DOHH2 (cell line): Measurements from ENCODE around the gene PRSS8.
"Not testable (repeated sequence)": the region's sequence is repeated elsewhere in the genome, so short reads cannot be mapped to it uniquely, and the experiment has no call there.

ENCODE experiments used
- H3F3A ChIP-seq: fragments of 200-600 bp; sonication (generic), shearing (Covaris generic); 2 replicates; pipeline ENCODE4 v1.6.0; 2016; ENCODE audit warnings: antibody characterized with exemption, mild to moderate bottlenecking; ENCODE audit not compliant: control insufficient read depth, insufficient read depth
- H3K27ac ChIP-seq: fragments of 200-600 bp; sonication (generic); 2 replicates; pipeline ENCODE4 v1.5.1; 2014; ENCODE audit warnings: low read depth, mild to moderate bottlenecking, low read length, moderate library complexity
- H3K27me3 ChIP-seq: fragments of 200-600 bp; sonication (generic); 2 replicates; pipeline ENCODE4 v1.6.1; 2014; ENCODE audit warnings: mild to moderate bottlenecking, low read length, mixed read lengths; ENCODE audit not compliant: control insufficient read depth
- H3K36me3 ChIP-seq: fragments of 200-600 bp; sonication (generic); 2 replicates; pipeline ENCODE4 v1.6.1; 2014; ENCODE audit warnings: mild to moderate bottlenecking, low read length, moderate library complexity, mixed read lengths; ENCODE audit not compliant: control insufficient read depth
- H3K4me1 ChIP-seq: fragments of 200-600 bp; sonication (generic); 2 replicates; pipeline ENCODE4 v1.6.1; 2014; ENCODE audit warnings: mild to moderate bottlenecking, low read length, mixed read lengths; ENCODE audit not compliant: control insufficient read depth
- H3K4me2 ChIP-seq: fragments of 200-600 bp; sonication (generic); 2 replicates; pipeline ENCODE4 v1.6.0; 2014; ENCODE audit warnings: mild to moderate bottlenecking, low read length, moderate library complexity
- H3K4me3 ChIP-seq: fragments of 200-600 bp; sonication (generic); 2 replicates; pipeline ENCODE4 v1.5.1; 2014; ENCODE audit warnings: mild to moderate bottlenecking, low read length, mixed read lengths
- H3K79me2 ChIP-seq: fragments of 200-600 bp; sonication (generic); 2 replicates; pipeline ENCODE4 v1.6.1; 2014; ENCODE audit warnings: mild to moderate bottlenecking, low read length, mixed read lengths; ENCODE audit not compliant: control insufficient read depth
- H3K9me2 ChIP-seq: fragments of 200-600 bp; sonication (generic); replicated peaks from 2 replicates; pipeline ENCODE4 v1.6.1; 2014; ENCODE audit warnings: mild to moderate bottlenecking, low read length, mixed read lengths; ENCODE audit not compliant: control insufficient read depth
- H3K9me3 ChIP-seq: fragments of 200-600 bp; sonication (generic); 2 replicates; pipeline ENCODE4 v1.6.1; 2014; ENCODE audit warnings: antibody characterized with exemption, low read length, mixed read lengths; ENCODE audit not compliant: control insufficient read depth, insufficient read depth
- H4K20me1 ChIP-seq: fragments of 200-600 bp; sonication (generic); 2 replicates; pipeline ENCODE4 v1.6.0; 2014; ENCODE audit warnings: low read depth, mild to moderate bottlenecking, antibody characterized with exemption, low read length, moderate library complexity; ENCODE audit not compliant: control insufficient read depth, insufficient read depth
- EZH2phosphoT487 ChIP-seq: fragments of 200-600 bp; sonication (generic); IDR thresholded peaks from 2 replicates; pipeline ENCODE4 v1.6.1; 2017; ENCODE audit warnings: borderline replicate concordance, mild to moderate bottlenecking, antibody characterized with exemption, low read length, moderate library complexity, mixed read lengths
- TF ChIP-seq, protein P1 (sequence below): fragments of 200-600 bp; sonication (generic); IDR thresholded peaks from one replicate; pipeline ENCODE4 v1.5.1; 2014; ENCODE audit warnings: antibody characterized with exemption, mild to moderate bottlenecking, low read depth, low read length; ENCODE audit not compliant: poor library complexity, severe bottlenecking

PRSS8 gene

DNA sequence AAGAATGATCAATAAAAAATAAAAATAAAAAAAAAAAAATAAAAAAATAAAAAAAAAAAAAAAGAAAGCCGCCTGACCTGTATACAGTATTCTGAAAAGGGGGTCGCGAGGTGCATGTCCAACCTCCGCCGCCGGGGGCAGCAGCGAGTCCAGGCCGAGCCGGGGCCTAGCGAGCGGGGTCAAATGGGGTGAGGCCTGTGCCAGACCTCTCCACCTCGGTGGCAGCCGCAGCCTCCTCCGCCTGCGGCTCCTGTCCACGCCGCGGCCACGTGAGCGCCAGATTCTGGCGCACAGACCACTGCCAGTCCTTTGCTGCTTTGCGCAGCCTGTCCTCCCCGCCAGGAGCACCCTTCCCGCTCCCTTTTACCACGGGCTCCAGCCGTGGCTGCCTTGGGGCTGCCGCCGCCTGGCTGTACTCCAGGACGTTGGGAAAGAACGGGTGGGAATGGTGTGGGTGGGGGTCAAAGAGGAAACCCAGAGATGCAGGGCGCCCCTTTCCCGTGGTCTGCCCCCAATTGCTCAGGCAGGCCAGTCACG is 29.8 kb downstream of the PRSS8 start:
- Histone ChIP-seq H3K9me2 (no peaks in the 10 kb centered on the region), H4K20me1 (no peaks in the 10 kb centered on the region), H3K9me3 (no peaks in the 10 kb centered on the region), H3K36me3 (peaks cover 16% of the 10 kb centered on the region), H3K4me3 (peak overlapping the region; percentile 47), H3K4me1 (peaks cover 23% of the 10 kb centered on the region), H3K4me2 (peak overlapping the region; percentile 50), H3K27ac (no peak overlapping the region), H3F3A (no peaks in the 10 kb centered on the region), H3K27me3 (no peaks in the 10 kb centered on the region), H3K79me2 (peaks cover 20% of the 10 kb centered on the region)
- TF ChIP-seq EZH2phosphoT487, result no peak
- TF ChIP-seq, protein P1, sequence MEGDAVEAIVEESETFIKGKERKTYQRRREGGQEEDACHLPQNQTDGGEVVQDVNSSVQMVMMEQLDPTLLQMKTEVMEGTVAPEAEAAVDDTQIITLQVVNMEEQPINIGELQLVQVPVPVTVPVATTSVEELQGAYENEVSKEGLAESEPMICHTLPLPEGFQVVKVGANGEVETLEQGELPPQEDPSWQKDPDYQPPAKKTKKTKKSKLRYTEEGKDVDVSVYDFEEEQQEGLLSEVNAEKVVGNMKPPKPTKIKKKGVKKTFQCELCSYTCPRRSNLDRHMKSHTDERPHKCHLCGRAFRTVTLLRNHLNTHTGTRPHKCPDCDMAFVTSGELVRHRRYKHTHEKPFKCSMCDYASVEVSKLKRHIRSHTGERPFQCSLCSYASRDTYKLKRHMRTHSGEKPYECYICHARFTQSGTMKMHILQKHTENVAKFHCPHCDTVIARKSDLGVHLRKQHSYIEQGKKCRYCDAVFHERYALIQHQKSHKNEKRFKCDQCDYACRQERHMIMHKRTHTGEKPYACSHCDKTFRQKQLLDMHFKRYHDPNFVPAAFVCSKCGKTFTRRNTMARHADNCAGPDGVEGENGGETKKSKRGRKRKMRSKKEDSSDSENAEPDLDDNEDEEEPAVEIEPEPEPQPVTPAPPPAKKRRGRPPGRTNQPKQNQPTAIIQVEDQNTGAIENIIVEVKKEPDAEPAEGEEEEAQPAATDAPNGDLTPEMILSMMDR, result peak; percentile 66

DNA sequence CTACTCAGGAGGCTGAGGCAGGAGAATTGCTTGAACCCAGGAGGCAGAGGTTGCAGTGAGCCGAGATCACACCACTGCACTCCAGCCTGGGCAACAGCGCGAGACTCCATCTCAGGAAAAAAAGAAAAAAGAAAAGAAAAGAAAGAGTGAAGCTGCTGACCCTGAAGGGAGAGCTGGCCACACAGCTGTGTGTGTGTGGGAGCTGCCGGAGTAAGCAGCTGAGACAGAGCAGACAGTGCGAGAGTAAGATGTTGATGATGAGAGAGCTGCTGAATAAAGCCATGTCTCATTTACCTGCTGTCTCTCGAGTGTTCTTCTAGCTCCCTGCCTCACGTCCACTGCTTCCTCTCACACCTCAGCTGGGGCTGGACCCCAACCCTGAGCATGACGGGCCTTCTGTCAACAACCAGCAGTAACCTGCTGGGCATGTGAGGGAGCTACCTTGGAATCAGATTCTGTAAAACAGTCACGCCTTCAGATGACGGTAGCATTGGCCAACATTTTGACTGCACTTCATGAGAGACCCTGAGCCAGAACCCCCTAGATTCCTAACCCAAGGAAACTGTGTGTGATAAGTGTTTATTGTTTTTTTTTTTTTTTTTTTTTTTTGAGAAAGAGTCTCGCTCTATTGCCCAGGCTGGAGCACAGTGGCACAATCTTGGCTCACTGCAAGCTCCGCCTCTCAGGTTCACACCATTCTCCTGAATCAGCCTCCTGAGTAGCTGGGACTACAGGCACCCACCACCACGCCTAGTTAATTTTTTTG is 34.5 kb downstream of the PRSS8 start:
- not testable (repeated sequence) for H3K9me2 ChIP-seq, H3K27me3 ChIP-seq, H3K9me3 ChIP-seq, H3K27ac ChIP-seq, H3F3A ChIP-seq, H3K4me1 ChIP-seq, H3K79me2 ChIP-seq, H3K4me3 ChIP-seq, H3K36me3 ChIP-seq, H3K4me2 ChIP-seq, H4K20me1 ChIP-seq

DNA sequence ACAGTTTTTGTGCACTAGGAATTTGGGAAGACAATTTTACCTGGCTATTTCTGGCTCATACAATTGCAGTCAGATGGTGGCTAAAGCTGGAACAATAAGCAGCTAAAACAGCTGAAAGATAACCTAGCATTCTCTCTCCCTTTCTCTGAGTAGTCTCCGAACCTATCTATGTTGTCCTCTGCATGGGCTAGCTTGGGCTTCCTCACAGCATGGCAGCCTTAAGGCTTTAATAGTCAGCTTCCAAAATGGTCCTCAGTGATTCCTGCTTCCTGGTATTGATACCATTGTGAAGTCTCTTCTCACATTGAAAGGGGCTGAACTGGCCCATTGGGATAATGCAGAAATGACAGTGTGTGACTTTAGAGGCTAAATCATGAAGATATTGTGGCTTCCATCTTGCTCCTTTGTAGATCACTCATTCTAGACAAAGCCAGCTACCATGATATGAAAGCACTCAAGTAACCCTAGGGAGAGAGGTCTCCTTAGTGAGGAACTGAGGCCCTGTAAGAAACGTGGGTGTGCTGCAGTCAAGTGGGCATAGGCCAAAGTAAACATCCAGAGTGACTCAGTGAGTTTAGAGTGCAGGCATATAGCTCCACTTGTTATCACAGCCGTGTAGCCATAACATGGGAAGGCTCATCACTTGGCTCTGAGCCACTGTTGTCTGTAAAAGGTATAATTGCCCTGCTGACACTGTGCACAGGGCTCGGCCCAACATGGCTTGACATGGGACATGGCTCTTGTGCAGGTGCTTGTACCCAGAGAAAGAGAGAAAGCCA is 35.5 kb downstream of the PRSS8 start:
- peaks cover 8% of the 10 kb centered on the region for H3K4me1 ChIP-seq
- TF ChIP-seq, protein P1, result no peak
- TF ChIP-seq EZH2phosphoT487, result no peak
- no peak overlapping the region for H3K4me2 ChIP-seq
- H3K79me2 ChIP-seq, result no peaks in the 10 kb centered on the region
- no peaks in the 10 kb centered on the region for H3K9me3 ChIP-seq
- H3K27ac ChIP-seq, result no peak overlapping the region
- no peaks in the 10 kb centered on the region for H3K27me3 ChIP-seq
- no peaks in the 10 kb centered on the region for H3F3A ChIP-seq
- H4K20me1 ChIP-seq, result no peaks in the 10 kb centered on the region
- H3K9me2 ChIP-seq, result no peaks in the 10 kb centered on the region
- H3K4me3 ChIP-seq, result no peak overlapping the region
- H3K36me3 ChIP-seq, result no peaks in the 10 kb centered on the region
